AG08396 (cell line): ENCODE data around the gene AUTS2.

Experiments
- DNase-seq: peaks from one replicate; pipeline ENCODE4 v3.0.0; 2012; ENCODE audit warnings: low spot score, mixed read lengths

The AUTS2 gene

DNA sequence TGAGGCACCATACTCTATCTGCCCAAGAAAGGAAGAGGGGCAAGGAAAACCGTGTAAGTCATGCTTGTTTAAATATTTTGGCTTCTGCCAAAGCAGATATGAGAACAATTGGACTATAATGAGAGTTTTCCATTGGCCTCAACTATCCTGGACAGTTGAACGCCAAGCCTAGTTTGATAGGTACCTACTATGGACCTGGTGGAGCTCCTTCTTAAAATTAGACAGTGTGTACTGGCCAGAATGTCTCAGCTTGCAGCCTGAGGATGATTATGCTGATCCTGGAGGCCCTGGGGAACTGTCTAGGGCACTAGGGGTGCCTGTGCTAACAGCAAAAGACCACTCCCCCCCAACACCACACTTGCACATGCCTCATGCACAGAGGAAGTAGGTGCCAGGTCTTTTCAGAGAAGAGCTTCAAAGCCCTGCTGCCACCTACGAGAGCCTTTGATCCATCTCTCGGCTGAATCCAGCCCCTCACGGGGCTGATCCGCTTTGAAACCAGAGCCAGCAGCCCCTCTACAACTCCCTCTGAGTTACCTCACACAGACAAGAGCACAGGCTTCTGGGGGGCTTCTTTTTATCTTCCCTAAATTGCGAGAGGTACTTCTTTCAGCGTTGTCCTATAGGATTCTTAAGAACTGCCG lies 1059.8 kb downstream of the AUTS2 start:
- DNase-seq: no peak

DNA sequence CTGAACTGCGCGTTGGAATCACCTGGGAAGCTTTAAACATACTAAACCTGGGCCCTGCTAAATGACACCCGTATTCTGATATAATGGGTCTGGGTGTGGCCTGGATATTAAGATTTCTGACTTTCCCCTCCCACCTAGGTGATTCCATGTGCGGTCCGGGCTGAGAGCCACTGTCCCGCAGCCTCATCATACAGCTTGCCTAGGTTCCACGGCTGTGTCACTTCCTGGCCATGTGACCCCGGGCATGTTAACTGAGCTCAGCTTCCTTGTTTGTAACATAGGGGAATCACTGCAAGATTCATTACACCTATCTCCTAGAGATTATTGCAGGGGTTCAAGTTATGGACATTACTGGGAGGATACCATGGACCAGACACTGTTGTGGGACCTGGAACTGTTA lies 1061.0 kb downstream of the AUTS2 start:
- no peak for DNase-seq

DNA sequence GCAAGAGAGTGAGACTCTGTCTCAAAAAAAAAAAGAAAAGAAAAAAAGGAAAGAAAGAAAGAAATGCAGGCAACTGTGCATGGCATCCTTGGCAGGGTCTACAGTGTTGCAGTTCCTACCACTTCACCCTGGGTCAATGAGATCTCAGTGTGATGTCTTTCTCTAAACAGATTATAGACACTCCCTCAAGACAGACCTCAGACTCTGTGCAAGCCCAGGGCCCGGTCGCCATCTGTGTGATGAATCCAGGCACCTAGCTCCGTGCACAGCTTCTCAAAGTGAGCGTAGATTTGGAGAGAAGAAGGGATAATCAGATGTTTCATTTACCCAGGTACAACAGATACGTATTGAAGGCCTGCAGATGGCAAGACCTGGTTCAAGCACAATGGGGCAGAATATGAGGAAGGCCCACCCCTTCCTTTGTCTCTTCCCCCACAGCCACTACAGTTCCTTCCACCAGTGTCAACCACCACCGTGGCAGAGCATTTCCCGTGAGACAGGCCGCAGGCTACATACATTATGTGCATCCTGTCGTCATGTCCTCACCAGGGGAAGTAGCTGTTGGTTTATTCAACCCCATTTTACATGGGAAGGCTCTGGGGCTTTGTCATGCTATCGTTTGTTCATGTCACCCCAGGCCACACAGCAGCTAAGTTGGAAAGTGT lies 1062.0 kb downstream of the AUTS2 start:
- DNase-seq: no peak

DNA sequence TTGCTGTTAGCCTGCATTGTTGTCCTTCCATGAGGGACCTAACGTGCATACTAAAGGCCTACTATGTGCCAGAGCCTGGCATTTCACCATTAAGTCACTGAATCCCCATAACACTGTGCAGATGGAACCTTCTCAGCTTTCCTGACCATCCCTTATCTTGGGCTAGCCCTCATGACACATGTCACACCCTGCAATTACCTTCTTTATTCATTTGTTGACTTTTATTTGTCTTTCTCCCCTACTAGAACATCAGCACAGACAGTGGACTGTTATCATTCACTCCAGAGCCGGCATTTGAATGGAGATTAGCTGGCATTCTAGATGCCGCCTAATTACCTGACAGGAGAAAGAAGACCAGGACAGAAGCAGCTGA lies 1062.5 kb downstream of the AUTS2 start:
- DNase-seq: no peak

DNA sequence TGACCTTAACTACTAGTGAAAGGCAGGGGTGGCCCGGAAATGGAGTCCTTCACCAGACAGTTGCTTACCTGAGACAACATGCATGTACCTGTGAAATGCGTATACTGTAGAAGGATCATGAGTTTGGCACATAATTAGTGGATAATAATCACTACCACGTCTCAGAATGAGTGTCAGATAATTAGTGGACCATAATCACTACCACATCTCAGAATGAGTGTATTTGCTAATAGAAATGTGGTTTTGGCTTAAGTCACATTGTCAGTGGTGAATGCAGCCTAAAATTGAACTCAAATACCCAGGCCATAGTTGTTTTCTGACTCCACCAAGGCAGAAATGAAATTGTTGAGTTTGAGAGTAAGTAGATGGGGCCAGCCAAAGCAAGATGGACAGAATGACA lies 1065.4 kb downstream of the AUTS2 start:
- DNase-seq: no peak

DNA sequence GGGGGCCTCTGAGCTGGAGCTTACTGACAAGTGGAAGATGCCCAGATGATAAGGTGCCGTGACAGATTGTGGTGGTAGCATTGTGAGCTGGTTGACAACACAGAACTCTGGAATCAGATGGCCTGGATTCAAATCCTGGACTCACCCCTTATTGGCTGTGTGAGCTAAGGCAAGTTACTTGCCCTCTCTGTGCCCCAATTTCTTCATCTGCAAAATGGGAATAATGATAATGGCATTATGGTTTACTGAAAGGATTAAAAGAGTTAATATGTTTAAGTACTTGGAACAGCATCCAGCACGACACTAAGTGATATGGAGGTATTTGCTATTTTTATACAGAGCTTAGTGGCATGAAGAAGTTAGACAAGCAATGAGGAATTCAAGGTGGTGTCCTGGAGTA lies 1067.7 kb downstream of the AUTS2 start:
- no peak for DNase-seq

DNA sequence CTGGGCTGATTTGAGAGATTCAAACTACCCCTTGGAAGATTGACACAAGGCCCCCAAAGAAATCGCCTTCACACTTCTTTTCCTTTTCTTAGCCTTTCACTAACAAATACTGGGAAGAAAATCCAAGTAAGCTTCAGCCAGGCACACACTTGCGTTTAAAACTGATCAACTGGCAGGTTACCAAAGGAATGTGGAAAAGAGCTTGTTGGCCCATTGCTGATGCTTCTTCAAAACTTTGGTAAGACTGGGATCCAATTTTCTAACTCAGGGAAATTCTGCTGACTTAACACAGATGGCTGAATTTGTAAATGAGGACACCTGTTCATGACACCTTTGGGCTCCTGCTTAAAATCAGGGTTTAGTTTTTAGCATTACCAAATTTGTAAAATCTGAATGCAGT lies 1069.1 kb downstream of the AUTS2 start:
- no peak for DNase-seq

DNA sequence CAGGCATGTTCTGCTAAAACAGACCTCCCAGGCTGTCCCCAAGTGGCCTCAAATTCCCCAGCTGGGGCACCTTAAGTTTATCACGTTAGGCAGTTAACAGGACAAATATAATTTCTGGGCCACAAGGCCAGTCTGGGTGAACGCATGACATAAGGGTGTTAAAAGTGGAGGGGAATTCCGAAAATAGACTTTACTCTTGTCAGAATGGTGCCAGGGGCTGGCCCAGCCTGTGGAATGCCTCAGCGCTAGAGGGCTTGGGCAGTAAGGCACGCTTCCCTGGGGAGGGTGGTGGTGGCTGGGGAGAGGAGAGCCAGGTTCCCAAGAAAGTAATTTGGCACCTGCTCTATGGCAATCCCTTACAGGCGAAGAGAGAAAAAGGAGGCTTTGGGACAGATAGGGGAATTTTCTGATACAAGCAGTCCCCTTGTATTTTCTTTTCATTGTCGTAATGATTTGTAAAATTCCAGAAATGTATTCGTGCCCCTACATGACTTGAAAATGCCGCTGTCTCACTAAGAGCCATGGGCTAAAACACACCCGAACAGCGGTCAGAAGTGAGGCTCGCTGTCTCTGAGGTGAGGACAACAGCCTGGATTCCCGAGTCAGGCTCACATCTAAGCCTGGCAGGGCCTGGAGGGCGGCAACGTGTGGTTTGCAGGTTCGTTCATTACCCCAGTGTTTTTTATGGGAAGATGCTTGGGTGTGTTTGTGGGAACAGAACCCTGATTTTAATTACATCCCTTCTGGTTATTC lies 1070.5 kb downstream of the AUTS2 start:
- no peak for DNase-seq

DNA sequence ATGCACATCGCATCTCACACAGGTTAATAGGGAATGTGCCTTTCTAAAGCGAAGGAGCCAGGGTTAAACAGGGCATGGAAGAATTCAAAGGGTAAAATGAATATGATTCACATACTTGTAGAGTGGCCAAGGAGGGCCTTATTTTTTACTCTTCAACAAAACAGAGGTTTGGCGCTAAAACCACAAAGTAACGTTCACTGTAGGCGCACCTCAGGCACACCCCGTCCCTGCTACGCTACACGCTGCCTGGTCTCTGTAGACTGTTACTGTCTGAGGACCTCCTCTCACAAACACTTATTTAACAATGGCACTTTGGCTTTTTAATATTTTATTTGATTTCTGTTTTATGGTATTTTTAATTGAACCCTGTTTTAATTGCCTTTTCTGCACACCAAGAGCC lies 1071.6 kb downstream of the AUTS2 start:
- DNase-seq: no peak

DNA sequence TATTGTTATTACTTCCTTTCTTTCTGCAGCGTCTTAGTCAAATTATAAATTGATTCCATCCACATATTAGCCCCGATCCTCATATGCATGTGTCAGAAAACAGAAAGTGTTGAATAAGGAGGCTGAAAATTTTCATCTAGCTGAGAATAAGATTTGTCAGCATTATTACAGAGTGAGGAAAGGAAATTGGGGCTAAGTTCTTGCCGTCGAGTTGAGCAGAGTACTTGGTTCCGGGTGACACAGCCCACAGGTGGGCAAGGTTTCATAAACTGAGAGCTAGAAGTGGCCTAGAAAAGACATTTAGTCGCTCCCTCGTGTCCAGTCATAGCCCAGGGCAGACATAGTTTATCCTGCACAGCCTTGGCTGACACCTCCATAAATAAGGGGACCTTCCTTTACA lies 1072.0 kb downstream of the AUTS2 start:
- DNase-seq: no peak

DNA sequence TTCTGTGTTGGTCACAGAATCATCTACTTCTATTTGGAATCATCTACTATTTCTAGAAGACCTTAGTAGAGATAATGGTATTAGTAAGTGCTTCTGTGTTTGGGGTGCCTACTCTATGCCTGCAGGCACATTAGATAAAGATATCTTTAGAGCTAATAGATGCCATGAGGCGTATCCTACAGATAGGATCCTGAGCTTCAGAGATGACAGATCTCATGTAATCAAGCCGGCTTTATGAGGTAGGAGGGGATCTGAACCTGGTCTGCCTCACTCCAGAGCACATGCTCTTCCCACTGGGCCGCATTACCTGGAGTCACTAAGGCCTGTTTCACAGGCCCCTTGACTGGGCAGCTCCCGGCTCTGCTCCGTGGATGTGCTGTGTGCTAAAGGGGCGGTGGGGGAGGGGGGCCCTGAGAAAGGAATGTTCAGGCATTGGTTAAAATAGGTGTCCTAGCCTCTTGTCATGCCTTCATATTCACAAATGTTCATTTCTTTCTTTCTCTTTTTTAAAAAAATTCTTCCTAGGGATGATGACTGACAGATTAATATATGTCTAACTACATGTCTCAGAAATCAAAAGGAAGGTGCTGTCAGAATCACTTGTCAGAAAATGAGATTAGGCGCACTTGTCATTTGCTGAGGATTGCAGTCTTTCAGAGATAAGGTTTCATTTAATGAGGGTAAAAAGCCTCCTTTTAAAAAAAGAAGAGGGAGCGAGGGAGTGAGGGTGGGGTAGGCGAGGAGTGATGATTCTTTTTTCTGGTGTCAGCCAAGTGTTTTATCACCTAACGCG lies 1075.7 kb downstream of the AUTS2 start:
- DNase-seq: no peak

DNA sequence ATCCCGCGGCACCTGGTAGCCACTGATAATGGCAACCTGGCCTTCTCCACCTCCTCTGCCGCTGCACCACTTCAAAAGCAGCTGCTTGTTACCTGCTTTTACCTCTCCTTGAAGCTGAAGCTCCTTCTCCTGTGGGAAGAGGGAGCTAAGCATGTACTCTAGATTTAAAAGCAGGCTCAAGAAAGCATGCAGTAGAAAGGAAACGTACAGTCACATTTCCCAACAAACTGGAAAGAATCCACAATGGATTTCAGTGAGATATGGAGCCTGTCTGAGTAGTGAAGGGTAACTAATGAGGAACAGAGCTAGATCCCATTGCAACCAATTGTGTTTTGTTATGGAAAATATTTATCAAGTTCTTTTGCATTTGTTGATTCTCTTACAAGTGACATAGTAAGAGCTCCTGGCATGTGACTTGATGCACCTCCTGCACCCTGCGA lies 1076.3 kb downstream of the AUTS2 start:
- no peak for DNase-seq

DNA sequence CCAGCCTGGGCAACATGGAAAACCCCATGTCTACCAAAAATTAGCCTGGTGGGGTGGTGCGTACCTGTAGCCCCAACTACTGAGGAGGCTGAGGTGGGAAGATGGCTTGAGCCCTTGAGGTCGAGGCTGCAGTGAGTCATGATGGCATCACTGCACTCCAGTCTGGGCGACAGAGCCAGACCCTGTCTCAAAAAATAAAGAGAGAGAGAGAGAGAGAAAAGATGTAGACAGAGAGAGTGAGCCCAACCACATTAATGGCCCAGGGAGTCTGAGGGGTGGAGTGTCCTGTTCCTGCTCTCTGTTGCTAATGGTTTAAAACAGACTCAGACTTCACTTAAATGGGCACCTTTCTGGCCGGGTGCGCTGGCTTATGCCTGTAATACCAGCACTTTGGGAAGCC lies 1078.0 kb downstream of the AUTS2 start:
- no peak for DNase-seq

DNA sequence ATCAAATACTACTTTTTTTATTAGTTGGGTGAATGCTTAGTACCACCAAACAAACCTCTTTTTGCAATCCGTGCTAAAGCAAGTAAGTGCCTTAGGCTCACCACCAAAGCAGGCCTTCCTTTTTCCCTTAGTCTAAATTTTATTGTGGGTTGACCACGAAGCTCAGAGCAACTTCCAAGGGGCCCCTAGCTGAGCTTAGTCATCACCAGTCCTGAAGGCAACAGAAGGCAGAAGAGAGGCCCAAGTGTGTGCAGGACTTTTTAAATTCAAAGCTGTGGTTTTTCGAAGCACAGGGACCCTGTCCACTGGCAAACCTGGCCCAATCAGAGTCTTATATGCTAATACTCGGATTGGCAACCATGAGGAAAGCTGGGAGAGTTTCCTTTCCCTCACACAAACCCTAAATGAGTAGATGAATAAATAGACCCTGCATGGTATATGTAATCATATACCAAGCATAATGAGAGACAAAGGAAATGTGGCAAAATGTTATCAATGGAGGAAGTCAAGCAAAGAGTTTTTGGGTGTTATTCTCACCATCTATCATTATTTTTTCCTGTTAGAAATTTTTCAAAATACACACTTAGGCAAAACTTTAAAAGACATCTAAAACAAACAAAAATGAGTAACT lies 1080.5 kb downstream of the AUTS2 start:
- peak; percentile 55 for DNase-seq

DNA sequence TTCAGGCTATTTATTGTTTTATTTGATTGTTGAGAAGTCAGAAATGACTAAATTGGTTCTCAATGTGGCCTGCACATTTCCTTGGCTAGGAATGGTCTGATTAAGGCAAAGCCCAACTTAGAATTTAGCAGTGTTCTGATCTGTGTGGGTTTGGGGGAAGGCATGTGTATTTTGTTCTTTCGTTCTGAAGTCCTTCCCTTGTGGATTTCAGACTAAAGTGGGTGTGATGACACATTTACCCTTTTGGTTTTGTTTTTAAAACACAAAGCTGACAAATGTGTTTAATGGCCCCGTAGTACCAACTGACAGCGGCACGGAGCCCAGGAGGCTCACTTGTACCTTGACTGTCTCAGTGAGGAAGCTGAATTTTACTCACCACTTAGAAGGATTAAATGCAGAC lies 1081.4 kb downstream of the AUTS2 start:
- no peak for DNase-seq

DNA sequence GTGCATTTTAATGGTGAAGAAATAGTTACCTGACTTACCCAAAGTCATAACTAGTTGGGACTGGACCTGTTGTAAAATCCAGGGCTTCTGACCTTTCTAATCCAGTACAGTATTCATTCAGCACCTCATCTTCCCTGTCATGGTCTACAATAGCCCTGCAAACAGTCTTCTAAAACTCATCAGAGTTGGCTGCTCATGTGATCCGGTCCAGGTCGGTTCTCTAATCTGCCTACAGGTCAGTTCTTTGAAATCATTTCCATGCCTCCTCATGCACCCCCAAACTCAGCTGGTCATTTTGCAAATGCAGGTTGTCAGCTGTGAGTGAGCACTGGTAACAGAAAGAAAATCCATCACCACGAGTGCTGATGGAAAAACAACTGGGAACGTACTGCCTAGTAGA lies 1082.0 kb downstream of the AUTS2 start:
- DNase-seq: no peak

DNA sequence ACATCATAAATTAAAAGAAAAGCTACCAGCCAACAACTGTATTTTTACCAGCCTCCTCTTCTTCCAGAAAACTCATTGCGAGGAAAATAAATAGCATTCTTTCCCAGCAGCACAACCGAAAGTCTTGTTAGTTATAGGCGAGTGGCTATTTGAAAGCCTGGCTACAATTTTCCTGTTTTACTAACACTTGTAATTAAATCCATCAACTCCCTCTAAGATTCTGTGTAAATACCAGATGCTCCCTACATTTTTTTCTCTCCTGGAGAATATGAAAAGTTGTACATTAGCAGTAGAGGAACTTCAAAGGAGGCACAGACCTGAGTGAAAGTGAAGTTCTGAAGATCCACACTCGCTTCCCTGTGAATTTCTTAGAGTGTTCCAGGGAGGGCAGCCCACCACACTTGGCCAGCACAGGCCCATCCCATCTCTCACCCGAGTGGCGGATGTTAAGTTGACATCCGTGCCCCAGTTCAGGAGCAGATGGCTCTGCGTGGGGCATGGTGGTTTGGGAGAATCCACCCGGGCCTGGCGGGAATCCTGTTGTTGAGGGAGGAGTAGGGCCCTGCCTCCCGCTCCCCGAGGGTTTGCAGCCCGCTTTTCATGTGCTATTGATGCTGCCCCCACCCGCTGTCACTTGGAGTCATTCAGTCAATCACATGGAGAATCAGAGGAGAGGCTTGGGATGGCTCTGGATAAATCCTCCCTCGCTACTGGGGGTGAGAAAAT lies 1082.6 kb downstream of the AUTS2 start:
- DNase-seq: no peak

DNA sequence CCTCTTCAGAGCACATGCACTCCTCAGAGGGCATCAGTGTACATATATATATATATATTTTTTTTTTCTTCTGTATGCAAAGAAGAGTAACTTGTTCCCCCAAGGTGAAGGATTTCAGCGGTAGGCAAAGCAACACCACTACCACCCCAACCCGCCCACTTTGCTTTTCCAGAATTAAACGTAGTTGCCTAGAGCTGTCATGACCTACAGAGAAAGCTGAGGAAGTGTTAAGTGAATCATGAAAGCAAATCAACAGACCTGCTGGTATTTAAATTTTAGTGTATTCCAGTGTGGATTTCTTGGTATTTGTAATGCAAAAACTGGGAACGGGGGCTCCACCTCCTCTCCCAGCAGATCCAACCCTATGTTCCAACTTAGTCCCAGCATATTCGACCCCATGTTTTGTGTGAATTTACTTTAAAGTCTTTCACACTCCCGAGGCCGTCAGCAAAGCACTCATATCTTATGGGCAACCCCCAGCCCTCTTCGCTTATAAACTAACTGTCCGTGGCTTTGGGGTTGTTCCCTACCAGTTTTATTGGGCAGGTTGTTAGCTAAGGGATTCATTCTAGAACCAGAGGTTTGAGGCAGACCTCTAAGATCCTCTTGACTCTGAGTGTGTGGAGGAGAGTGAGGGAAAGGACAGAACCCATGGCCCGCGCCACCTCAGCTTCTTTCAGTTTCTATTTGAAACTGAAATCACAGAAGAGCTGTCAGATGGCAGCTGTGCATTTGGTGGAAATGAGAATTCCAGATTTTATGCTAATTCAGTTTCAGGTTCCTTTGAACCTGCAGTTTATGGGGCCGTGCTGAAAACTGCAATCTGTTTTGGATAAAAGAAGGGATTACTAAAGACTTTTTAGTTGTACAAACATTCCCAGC lies 1083.4 kb downstream of the AUTS2 start:
- DNase-seq: no peak

DNA sequence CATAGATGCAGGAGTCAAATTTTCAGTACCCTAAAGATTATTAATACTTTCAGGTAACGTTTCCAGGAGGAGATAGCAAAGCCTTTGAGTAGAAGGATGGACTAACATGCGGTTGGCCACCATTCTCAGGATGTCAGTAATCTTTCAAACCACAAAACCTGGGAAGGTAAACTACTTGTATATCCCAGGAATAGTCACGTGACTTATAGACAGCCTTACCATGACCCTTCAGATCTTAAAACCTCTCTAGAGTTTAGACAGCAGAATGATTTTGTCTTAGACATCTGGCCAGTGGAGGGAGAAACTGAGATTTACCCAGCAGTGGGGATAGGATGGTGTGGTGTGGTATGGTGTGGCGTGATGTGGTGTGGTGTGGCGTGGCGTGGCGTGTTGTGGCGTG lies 1085.9 kb downstream of the AUTS2 start:
- DNase-seq: no peak

DNA sequence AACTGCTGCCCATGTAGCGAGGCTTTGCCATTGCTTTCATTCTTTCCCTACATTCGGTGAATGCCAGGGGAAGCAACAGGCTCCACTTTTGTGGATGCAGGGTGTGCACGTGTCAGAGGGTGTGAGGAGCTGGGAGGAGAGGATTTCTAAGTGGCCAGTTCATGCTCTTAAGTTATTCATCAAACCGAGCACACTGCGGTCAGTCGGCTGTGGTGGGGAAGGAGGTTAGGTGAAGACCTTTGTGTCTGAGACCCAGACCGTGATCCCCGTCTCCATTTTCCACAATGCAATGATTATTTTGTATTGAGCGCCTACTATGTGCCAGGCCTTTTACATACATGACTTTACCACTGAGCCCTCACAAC lies 1095.0 kb downstream of the AUTS2 start:
- peak; percentile 43 for DNase-seq
